Neural progenitor cell (in vitro differentiated cells): Measurements from ENCODE around the gene NPHP1.

Experiments used
- EZH2 ChIP-seq: fragments of 200-600 bp; sonication (generic); IDR thresholded peaks from 2 replicates; pipeline ENCODE4 v1.6.1; 2017; ENCODE audit warnings: antibody characterized with exemption, mild to moderate bottlenecking, moderate library complexity
- EZH2phosphoT487 ChIP-seq: fragments of 200-600 bp; sonication (generic); IDR thresholded peaks from 2 replicates; pipeline ENCODE4 v1.6.1; 2017; ENCODE audit warnings: antibody characterized with exemption
- TF ChIP-seq, protein P1 (sequence below): fragments of 200-600 bp; sonication (generic); IDR thresholded peaks from 2 replicates; pipeline ENCODE4 v1.5.1; 2017; ENCODE audit warnings: antibody characterized with exemption, mild to moderate bottlenecking

DNA sequence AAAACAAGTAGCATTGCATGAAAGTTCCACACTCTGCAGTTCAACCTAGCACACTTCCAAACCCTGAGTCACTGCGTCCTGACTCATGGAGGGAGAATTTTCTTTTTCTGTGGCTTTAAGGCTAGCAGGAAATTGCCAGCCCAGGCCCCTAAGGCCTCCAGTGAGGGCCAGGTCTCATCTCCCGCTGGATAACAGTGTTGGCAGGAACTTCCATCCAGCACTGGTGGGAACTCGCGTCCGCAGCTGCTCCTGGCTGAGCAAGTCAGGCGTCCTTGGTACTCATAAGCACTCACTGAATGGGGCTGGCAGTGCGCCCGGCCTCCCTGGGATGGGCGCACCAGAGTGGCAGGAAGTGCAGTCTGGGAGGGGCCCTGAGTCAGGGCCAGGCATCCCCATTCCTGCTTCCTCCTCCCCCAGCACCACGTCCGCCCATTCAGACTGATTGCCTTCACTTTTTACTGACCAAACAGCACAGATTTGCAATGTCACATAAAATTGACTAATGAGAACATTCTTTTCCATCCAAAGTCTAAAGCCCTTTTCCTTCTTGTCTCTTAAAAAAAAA, 103.5 kb downstream of the NPHP1 start:
- TF ChIP-seq, protein P1, sequence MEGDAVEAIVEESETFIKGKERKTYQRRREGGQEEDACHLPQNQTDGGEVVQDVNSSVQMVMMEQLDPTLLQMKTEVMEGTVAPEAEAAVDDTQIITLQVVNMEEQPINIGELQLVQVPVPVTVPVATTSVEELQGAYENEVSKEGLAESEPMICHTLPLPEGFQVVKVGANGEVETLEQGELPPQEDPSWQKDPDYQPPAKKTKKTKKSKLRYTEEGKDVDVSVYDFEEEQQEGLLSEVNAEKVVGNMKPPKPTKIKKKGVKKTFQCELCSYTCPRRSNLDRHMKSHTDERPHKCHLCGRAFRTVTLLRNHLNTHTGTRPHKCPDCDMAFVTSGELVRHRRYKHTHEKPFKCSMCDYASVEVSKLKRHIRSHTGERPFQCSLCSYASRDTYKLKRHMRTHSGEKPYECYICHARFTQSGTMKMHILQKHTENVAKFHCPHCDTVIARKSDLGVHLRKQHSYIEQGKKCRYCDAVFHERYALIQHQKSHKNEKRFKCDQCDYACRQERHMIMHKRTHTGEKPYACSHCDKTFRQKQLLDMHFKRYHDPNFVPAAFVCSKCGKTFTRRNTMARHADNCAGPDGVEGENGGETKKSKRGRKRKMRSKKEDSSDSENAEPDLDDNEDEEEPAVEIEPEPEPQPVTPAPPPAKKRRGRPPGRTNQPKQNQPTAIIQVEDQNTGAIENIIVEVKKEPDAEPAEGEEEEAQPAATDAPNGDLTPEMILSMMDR: no peak
- TF ChIP-seq EZH2: no peak
- no peak for TF ChIP-seq EZH2phosphoT487
